ENCODE data around the gene LAMTOR3.

- no peak for TF ChIP-seq POLR2A (IDR thresholded peaks at IDR 0.05)
- TF ChIP-seq CTCF (IDR thresholded peaks at IDR 0.05) = no peak
These were observed 23.3 kb upstream of the LAMTOR3 start for GRCh38 chr4:99917575-99917974.

Measured in adrenal gland (tissue), 5 donors.